Activated naive CD4-positive, alpha-beta T cell treated with anti-CD3 and anti-CD28 coated beads, Interleukin-2, amount 10 ng/mL, durations not matched to agents 7 days and 5 days (primary cell): ENCODE results near the gene FUBP3.

Source experiments
- CTCF ChIA-PET: fragments of 350-600 bp; sonication (Branson Sonifier 250); formaldehyde crosslinking; loops from one replicate; lab custom pipeline; 2021; ENCODE audit warnings: antibody characterized with exemption; lab: Charles Lee
- DNase-seq: peaks from one replicate; pipeline ENCODE4 v3.0.0-alpha.2; 2020
- H3K27ac Mint-ChIP-seq: one replicate; pipeline ENCODE4 v1.8.0; 2021; ENCODE audit warnings: mild to moderate bottlenecking, moderate library complexity, mixed read lengths
- H3K27me3 Mint-ChIP-seq: one replicate; pipeline ENCODE4 v1.8.0; 2021; ENCODE audit warnings: mild to moderate bottlenecking, mixed read lengths
- H3K36me3 Mint-ChIP-seq: one replicate; pipeline ENCODE4 v1.8.0; 2021; ENCODE audit warnings: mixed read lengths
- H3K4me1 Mint-ChIP-seq: one replicate; pipeline ENCODE4 v1.8.0; 2021; ENCODE audit warnings: mixed read lengths
- H3K4me3 Mint-ChIP-seq: one replicate; pipeline ENCODE4 v1.8.0; 2021; ENCODE audit warnings: mild to moderate bottlenecking, moderate library complexity, mixed read lengths
- H3K9me3 Mint-ChIP-seq: one replicate; pipeline ENCODE4 v1.8.0; 2021; ENCODE audit warnings: mixed read lengths

The FUBP3 gene, protein sequence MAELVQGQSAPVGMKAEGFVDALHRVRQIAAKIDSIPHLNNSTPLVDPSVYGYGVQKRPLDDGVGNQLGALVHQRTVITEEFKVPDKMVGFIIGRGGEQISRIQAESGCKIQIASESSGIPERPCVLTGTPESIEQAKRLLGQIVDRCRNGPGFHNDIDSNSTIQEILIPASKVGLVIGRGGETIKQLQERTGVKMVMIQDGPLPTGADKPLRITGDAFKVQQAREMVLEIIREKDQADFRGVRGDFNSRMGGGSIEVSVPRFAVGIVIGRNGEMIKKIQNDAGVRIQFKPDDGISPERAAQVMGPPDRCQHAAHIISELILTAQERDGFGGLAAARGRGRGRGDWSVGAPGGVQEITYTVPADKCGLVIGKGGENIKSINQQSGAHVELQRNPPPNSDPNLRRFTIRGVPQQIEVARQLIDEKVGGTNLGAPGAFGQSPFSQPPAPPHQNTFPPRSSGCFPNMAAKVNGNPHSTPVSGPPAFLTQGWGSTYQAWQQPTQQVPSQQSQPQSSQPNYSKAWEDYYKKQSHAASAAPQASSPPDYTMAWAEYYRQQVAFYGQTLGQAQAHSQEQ

DNA sequence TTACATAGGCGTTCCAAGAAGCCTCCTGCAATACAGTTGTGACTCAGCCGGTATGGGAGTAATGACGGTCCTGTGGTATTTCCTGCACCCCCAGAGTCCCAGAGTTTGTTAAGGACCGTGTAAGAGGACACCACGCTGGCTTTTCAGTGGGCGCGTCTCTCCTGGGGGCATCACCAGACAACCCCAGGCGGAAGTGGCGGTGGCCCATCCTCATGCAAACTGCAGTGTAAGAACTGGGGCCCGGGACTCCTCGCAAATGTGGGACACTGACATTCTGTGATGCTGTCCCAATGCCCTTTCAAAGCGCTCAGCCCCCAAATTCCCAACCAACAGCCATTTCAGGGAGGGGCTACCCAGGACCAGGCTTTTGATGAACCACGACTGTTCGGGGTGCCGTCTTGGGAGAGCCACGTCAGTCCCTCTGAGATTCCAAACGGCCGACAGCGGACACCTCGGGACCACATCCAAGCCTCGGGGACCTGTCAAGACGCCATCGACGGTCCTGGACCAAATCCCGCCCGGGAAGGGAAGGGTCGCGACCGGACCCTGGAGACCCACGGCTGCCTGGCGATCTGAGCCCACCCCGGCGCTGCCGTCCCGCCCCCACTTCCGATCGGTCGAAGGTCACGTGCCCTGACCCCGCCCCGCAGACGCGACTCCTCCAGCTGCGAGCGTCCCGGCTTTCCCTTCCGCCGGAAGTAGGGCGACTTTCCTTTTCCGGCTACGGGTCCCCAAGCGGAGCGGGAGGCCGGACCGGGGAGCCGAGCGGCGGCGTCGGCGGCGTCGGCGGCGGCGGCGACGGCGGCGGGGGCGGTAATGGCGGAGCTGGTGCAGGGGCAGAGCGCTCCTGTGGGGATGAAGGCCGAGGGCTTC lies at the start of gene FUBP3:
TSS of gene FUBP3 (plus strand) at position 713 of the 873 bp plus-strand sequence. CDS start at position 817, 104 bp downstream.
- peaks cover 4% of the 10 kb centered on the region for H3K27me3 Mint-ChIP-seq
- no peaks in the 10 kb centered on the region for H3K9me3 Mint-ChIP-seq
- no peaks in the 10 kb centered on the region for H3K36me3 Mint-ChIP-seq
- peaks cover 31% of the 10 kb centered on the region for H3K4me1 Mint-ChIP-seq
- CTCF ChIA-PET = interaction anchor here (0.5 to 1.1 kb wide), 2 partner anchors 34 to 39 kb away, joined by 3 read pairs; no protein-coding TSS in a partner anchor
- H3K27ac Mint-ChIP-seq = peak within 1 kb of the TSS; percentile 88
- peak within 1 kb of the TSS; percentile 82 for H3K4me3 Mint-ChIP-seq
- DNase-seq = peak; percentile 93

DNA sequence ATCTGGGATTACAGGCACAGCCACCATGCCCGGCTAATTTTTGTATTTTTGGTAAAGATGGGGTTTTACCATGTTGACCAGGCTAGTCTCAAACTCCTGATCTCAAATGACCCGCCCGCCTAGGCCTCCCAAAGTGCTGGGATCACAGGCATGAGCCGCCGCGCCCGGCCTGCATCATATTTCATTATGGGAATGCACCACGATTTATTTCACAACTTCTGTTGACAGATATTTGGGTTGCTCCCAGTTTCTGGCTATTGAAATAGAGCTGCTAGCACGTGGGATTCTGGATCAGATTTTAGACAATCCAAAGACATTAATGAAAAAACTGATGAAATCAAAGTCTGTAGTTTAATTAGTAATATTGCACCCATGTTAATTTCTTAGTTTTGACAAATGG lies 48.4 kb upstream of the FUBP3 start:
- no peaks in the 10 kb centered on the region for H3K36me3 Mint-ChIP-seq
- H3K9me3 Mint-ChIP-seq = no peaks in the 10 kb centered on the region
- no peaks in the 10 kb centered on the region for H3K4me1 Mint-ChIP-seq
- no peak overlapping the region for H3K27ac Mint-ChIP-seq
- CTCF ChIA-PET = no interaction called here
- peaks cover 41% of the 10 kb centered on the region for H3K27me3 Mint-ChIP-seq
- no peak for DNase-seq
- no peak overlapping the region for H3K4me3 Mint-ChIP-seq

DNA sequence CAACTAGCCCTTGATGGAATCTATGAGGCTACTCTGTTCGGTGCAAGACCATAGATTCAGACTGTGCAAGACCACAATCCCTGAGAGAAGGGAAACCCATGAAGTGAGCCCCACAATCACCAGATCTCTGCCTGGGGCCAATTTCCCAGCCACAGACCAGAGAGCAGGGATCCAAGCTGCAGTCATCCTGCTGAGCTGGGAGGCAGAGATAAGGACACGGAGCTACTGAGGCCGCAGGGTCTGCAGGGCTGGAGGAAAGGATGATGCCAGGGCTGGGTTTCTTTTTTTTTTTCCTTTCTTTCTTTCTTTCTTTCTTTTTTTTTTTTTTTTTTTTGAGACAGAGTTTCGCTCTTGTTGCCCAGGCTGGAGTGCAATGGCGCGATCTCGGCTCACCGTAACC lies 47.7 kb upstream of the FUBP3 start:
- CTCF ChIA-PET = no interaction called here

DNA sequence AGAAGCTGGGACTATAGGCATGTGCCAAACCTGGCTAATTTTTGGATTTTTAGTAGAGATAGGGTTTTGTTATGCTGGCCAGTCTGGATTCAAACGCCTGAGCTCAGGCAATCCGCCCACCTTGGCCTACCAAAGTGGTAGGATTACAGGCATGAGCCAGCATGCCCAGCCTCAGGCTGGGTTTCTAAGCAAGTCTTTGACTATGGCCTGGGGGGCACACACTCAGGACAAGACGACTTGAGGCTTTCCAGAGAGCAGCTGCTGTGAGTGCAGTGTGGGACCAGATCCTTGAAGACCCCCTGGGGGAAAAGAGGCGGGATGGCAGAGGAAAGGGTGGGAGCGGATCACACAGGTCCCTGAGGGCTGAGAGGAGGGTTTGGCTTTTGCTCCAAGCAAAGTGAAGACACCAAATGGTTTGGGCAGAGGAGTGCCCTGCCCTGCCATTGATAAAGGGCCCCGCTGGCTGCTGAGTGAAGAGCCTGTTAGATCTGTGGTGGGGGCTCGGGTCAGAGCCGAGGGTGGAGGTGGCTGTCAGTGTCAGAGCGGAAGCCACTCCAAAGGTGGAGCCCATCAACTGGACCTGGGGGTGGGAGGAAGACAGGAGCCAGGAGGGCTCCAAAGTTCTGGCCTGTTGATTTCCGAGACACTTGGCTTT lies 46.8 kb upstream of the FUBP3 start:
- no peaks in the 10 kb centered on the region for H3K9me3 Mint-ChIP-seq
- no peaks in the 10 kb centered on the region for H3K4me1 Mint-ChIP-seq
- no peak overlapping the region for H3K4me3 Mint-ChIP-seq
- H3K36me3 Mint-ChIP-seq = no peaks in the 10 kb centered on the region
- DNase-seq = no peak
- H3K27ac Mint-ChIP-seq = no peak overlapping the region
- CTCF ChIA-PET = no interaction called here
- H3K27me3 Mint-ChIP-seq = peaks cover 53% of the 10 kb centered on the region

More for the DNA sequence above, 47.7 kb upstream of the FUBP3 start:
- peaks cover 44% of the 10 kb centered on the region for H3K27me3 Mint-ChIP-seq
- no peaks in the 10 kb centered on the region for H3K9me3 Mint-ChIP-seq
- no peaks in the 10 kb centered on the region for H3K36me3 Mint-ChIP-seq
- H3K4me1 Mint-ChIP-seq = no peaks in the 10 kb centered on the region
- H3K4me3 Mint-ChIP-seq = no peak overlapping the region
- no peak overlapping the region for H3K27ac Mint-ChIP-seq
- DNase-seq = no peak

DNA sequence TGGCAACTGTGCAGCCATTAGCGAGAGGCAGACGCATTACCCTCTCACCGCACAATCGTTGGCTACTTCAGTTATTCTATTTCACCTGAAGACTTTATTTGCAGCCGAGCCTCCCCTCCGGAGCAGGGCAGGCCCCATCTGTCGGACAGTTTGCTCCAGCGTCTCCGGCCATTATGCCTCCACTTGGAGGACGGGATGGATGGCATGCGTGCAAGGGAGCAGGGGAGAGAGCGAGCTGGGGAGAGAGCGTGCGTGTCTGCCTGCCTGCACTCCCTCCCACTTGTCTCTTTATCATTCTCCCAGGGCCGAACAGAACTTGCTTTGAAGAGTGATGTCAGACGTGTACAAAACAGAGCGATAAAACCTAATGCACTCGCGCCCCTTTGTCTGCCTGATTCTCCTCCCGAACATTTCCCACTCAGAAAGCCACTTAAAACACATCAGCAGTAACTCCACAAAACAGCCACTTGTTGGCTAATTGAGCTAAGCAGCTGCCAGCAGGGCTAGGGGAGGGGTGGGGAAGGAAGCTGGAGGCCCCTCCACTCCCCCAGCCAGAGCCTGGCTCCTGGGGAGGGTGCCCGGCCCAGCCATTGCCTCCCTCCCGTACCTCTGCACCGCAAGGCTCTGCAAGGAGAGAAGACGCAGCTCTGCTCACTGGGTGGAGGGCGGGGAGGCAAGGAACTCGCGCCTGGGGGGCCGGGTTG lies 43.4 kb upstream of the FUBP3 start:
- DNase-seq = no peak
- Mint-ChIP-seq H3K4me3 (no peak overlapping the region), H3K9me3 (no peaks in the 10 kb centered on the region), H3K36me3 (no peaks in the 10 kb centered on the region), H3K27ac (no peak overlapping the region), H3K4me1 (no peaks in the 10 kb centered on the region), H3K27me3 (peaks cover 83% of the 10 kb centered on the region)
- CTCF ChIA-PET = no interaction called here

DNA sequence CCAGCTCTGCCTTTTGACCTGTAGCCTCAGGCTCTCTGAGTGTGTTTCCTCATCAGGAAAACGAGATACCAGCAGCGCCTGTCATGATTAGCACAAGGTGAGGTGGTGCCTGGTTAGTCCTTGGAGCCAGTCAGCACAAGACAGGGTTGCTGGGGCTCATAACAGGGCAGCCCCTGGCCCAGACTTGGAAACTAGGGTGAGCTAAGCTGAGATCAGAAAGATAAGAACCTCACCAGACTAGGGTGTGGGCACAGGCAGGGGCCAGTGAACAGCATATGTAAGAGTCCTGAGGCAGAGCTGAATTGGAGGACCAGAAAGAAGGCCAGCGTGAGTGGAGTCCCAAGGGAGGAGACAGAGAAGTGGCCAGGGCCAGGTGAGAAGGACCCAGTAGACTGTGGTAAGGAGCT lies 42.7 kb upstream of the FUBP3 start:
- CTCF ChIA-PET = no interaction called here
- no peaks in the 10 kb centered on the region for H3K9me3 Mint-ChIP-seq
- H3K4me1 Mint-ChIP-seq = no peaks in the 10 kb centered on the region
- no peak overlapping the region for H3K27ac Mint-ChIP-seq
- DNase-seq = no peak
- no peak overlapping the region for H3K4me3 Mint-ChIP-seq
- no peaks in the 10 kb centered on the region for H3K36me3 Mint-ChIP-seq
- peaks cover 91% of the 10 kb centered on the region for H3K27me3 Mint-ChIP-seq

DNA sequence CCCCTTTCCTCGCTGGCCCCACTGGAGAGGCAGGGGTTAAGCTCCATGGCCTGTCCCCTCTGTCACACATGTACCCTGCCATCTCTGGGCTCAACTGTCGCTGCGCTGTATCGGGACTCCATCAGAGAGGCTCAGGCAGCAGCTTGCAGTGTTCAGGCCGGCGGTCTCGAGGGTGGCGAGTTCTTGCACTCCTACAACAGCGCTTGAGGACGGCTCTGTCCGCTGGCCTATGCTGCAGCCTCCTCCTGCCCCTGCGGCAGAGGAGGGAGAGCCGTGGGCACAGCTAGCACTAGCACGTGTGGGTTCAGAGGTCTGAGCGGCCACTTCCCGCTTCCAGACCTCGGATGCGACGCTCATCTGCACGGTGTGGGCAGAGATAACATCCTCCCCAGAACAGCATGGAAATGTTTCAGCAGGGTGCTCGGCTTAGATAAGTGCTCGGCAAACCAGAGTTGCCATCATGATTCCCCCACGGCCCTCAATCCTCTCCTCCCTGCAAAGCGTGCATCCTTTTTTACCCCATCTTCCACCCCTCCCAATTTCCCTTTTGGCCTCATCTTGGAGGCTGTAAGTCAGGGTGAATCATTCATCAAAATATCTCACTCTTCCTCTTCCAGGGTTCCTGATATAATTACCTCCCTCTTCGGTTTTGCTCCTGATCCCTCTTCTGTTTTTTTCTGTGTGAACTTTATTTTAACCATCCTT lies 41.9 kb upstream of the FUBP3 start:
- H3K4me1 Mint-ChIP-seq = no peaks in the 10 kb centered on the region
- no peak for DNase-seq
- CTCF ChIA-PET = no interaction called here
- no peaks in the 10 kb centered on the region for H3K36me3 Mint-ChIP-seq
- H3K27me3 Mint-ChIP-seq = peaks cover 94% of the 10 kb centered on the region
- no peak overlapping the region for H3K4me3 Mint-ChIP-seq
- H3K27ac Mint-ChIP-seq = no peak overlapping the region
- no peaks in the 10 kb centered on the region for H3K9me3 Mint-ChIP-seq

DNA sequence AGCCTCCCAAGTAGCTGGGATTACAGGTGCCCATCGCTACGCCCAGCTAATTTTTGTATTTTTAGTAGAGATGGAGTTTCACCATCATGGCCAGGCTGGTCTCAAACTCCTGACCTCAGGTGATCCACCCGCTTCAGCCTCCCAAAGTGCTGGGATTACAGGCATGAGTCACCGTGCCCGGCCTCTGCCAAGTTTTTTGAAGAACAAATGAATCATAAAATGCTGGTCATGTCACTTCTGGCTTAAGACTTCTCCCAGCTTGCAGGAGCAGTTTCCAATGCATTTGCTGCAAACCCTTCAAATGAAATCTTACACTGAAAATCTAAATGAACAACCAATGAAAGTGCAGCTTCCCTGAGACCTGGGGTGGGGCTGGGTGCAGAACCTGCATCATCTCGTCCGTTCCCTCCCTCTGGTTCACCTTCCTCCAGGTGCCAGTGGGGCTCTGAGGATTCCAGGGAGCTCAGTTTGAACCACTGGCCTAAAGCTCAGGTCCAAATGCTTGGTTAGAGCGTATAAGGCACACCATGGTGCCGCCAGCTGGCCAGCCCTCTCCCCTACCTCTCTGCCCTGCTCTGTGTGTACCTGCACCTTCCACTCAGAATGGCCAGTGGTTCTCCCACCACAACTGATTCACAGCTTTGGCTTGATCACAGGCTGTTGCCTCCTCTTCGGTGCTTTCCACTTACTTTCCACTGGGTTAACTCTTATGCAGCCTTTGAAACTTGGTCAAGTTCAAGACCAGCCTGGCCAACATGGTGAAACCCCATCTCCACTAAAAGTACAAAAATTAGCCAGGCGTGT lies 39.8 kb upstream of the FUBP3 start:
- Mint-ChIP-seq H3K4me3 (no peak overlapping the region), H3K4me1 (no peaks in the 10 kb centered on the region), H3K36me3 (no peaks in the 10 kb centered on the region), H3K27ac (no peak overlapping the region), H3K9me3 (no peaks in the 10 kb centered on the region), H3K27me3 (peaks cover 88% of the 10 kb centered on the region)
- CTCF ChIA-PET = no interaction called here
- DNase-seq = no peak

DNA sequence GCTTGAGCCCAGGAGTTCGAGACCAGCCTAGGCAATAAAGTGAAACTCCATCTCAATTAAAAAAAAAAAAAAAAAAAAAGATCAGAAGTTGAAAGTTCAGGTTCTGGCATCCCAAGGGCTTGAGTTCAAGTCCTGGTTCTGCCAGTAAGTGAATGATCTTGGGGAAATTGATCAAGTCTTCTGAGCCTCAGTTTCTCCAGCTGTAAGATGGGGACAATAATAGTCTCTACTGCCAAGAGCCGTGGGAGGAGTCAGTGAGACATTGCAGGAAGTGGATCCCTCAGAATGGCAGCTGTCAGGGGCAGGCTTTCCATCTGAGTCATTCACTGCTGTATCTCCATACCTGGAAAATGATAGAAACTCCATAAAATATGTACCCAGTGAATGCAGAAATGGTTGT lies 37.8 kb upstream of the FUBP3 start:
- H3K4me3 Mint-ChIP-seq = no peak overlapping the region
- peaks cover 76% of the 10 kb centered on the region for H3K27me3 Mint-ChIP-seq
- no peak for DNase-seq
- H3K4me1 Mint-ChIP-seq = no peaks in the 10 kb centered on the region
- no peak overlapping the region for H3K27ac Mint-ChIP-seq
- CTCF ChIA-PET = no interaction called here
- no peaks in the 10 kb centered on the region for H3K36me3 Mint-ChIP-seq
- H3K9me3 Mint-ChIP-seq = no peaks in the 10 kb centered on the region

DNA sequence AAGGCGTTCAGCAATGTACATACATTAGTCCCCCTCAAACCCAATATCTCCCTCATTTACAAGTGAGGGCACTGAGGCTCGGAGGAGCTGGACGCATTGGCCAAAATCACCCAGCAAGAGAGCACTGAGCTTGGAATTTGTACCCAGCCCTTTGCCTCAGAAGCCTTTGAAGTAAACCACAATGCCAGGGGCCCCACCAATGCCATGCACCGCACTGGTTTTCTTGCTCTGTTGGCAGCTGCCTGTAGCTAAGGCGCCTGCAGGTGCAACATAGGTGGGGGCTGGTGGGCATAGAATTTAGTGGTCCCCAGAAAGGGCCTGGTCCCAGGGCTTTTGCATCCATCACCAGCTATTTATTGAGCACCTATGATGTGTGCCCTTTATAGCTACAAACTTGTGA lies 37.3 kb upstream of the FUBP3 start:
- no peak overlapping the region for H3K27ac Mint-ChIP-seq
- no peaks in the 10 kb centered on the region for H3K4me1 Mint-ChIP-seq
- no peaks in the 10 kb centered on the region for H3K9me3 Mint-ChIP-seq
- no peaks in the 10 kb centered on the region for H3K36me3 Mint-ChIP-seq
- DNase-seq = no peak
- CTCF ChIA-PET = no interaction called here
- H3K27me3 Mint-ChIP-seq = peaks cover 71% of the 10 kb centered on the region
- H3K4me3 Mint-ChIP-seq = no peak overlapping the region

DNA sequence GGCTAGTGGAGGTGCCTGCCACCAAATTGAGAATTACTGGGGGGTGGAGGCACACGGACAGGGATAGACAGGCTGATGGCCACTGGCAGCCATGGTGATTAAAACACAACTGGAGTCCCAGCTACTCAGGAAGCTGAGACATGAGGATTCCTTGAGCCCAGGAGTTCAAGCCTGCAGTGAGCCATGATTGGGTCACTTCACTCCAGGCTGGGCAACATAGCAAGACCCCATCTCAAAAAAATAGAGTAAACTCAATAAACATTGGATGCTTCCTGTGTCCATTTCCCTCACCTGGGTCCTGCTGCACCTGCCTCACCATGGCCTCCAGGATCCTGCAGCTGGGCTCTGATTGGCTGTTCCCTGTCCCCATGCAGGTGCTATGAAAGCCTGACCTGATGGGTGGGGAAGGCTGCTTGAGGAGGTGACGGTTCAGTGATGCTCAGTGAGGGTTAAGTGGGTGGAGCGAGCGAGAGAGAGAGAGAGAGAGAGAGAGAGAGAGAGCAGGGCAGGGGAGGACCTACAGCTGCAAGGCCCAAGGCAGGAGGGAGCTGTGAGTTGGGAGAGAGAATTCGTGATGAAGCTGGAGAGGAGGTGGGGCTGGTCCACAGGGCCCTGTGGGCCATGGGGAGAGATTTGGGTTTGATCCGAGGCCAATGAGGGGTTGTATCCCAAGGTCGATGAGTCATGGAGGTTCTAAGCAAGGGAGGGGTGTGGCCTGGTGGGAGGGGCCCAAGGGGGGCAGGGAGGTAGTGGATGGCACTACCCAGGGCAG lies 36.7 kb upstream of the FUBP3 start:
- no peak overlapping the region for H3K4me3 Mint-ChIP-seq
- H3K36me3 Mint-ChIP-seq = no peaks in the 10 kb centered on the region
- H3K27ac Mint-ChIP-seq = no peak overlapping the region
- CTCF ChIA-PET = no interaction called here
- peaks cover 65% of the 10 kb centered on the region for H3K27me3 Mint-ChIP-seq
- H3K4me1 Mint-ChIP-seq = no peaks in the 10 kb centered on the region
- no peak for DNase-seq
- no peaks in the 10 kb centered on the region for H3K9me3 Mint-ChIP-seq

DNA sequence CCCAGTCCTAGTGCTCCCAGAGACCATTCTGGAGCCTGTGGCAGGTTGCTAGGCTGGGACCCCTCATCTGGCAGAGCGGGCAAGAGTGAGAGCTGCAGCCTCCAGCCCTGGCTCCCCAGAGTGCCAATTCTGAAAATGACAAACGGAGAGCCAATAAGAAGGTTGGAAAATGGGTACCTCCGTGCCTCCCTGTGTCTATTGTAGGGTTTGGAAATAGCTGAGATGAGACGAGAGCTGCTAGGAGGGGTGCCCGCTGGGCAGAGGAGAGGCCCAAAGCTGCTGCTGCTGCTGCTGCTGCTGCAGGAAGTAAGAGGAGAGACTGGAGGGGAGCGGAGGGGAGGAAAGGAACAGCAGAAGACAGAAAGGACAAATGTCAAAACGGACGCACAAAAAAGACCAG lies 36.0 kb upstream of the FUBP3 start:
- Mint-ChIP-seq H3K36me3 (no peaks in the 10 kb centered on the region), H3K27ac (no peak overlapping the region), H3K4me1 (no peaks in the 10 kb centered on the region), H3K4me3 (no peak overlapping the region), H3K9me3 (no peaks in the 10 kb centered on the region), H3K27me3 (peaks cover 57% of the 10 kb centered on the region)
- no peak for DNase-seq
- CTCF ChIA-PET = no interaction called here
